HG02642 (cell line): ENCODE data around the gene CHRNB4.

Experiments used
- ATAC-seq: cut with Tn5 transposase; IDR thresholded peaks from one replicate; pipeline ENCODE4 v1.9.1; 2021; ENCODE audit warnings: mild to moderate bottlenecking; ENCODE audit not compliant: unreplicated experiment, poor library complexity

The CHRNB4 gene

DNA sequence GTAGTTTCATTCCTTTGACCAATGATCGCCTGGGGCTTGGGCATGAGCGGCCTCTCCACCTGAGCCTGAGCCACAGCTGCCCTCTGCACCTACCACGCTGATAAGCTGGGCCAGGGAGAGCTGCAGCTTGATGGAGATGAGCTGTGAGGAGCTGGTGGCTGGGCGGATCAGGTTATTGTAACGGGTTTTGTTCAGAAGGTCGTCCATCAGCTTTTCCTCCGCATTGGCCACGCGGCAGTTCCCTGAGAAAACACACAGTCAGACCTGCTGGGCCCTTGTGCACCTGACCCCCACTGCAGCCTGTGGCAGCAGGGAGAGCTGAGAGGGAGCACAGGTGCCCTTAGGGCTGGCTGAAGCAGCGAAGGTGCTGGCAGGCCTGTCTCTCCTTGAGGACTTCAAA lies 5.7 kb downstream of the CHRNB4 start:
- ATAC-seq = no peak

GRCh38 chr15:78634210-78635145 lies 6.5 kb downstream of the CHRNB4 start:
- no peak for ATAC-seq

DNA sequence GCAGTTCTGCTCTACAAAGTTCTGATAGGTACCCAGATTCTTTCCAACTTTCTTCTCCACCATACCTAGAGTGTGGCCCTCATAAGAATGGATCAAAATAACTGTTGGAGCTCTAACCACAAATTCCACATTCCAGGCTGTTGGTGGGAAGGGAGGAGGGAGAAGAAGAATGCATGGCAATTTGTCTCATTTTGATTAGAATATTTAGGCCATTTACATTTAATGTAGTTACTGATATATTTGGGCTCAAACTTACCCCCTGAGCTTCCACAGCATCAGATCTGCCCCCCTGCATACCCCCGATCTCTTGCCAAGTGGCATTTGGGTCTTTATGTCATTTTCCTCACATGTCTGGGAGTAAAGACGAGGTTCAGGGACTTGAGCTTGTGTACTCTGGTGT lies 7.7 kb downstream of the CHRNB4 start:
- ATAC-seq = no peak

- no peak for ATAC-seq
Observed at GRCh38 chr15:78630886-78631633, 9.9 kb downstream of the CHRNB4 start.

GRCh38 chr15:78629716-78630065 lies 11.3 kb downstream of the CHRNB4 start:
- ATAC-seq = no peak

GRCh38 chr15:78629031-78629715 lies 11.8 kb downstream of the CHRNB4 start:
- ATAC-seq = no peak

DNA sequence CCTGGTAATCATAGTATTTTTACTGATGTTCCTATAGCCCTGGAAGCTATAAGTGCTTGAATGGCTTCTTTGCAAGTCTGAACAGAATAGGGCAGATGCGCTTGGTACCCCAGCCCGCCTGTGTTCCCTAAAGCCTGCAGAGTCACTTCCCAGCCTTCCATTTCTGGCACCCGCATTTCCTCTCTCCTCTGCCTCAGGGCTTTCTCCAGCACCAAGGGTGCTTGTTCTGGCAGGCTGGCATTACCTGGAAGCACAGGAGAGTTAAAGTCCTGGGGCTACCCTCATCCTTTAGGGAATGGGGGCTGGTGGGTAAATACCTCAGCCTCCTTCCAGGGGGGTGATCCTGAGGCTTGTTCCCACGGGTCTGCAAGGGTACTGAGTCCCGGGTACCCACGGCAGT lies 12.8 kb downstream of the CHRNB4 start:
- ATAC-seq = no peak

GRCh38 chr15:78627348-78627747 lies 13.7 kb downstream of the CHRNB4 start:
- no peak for ATAC-seq

GRCh38 chr15:78626381-78626995 lies 14.5 kb downstream of the CHRNB4 start:
- ATAC-seq = no peak

GRCh38 chr15:78625606-78626280 lies 15.3 kb downstream of the CHRNB4 start:
- no peak for ATAC-seq

- no peak for ATAC-seq
Observed at GRCh38 chr15:78624651-78625590, 16.1 kb downstream of the CHRNB4 start.

GRCh38 chr15:78623786-78624497 lies 17.1 kb downstream of the CHRNB4 start:
- ATAC-seq = no peak

GRCh38 chr15:78621810-78622402 lies 19.1 kb downstream of the CHRNB4 start:
- ATAC-seq = no peak

DNA sequence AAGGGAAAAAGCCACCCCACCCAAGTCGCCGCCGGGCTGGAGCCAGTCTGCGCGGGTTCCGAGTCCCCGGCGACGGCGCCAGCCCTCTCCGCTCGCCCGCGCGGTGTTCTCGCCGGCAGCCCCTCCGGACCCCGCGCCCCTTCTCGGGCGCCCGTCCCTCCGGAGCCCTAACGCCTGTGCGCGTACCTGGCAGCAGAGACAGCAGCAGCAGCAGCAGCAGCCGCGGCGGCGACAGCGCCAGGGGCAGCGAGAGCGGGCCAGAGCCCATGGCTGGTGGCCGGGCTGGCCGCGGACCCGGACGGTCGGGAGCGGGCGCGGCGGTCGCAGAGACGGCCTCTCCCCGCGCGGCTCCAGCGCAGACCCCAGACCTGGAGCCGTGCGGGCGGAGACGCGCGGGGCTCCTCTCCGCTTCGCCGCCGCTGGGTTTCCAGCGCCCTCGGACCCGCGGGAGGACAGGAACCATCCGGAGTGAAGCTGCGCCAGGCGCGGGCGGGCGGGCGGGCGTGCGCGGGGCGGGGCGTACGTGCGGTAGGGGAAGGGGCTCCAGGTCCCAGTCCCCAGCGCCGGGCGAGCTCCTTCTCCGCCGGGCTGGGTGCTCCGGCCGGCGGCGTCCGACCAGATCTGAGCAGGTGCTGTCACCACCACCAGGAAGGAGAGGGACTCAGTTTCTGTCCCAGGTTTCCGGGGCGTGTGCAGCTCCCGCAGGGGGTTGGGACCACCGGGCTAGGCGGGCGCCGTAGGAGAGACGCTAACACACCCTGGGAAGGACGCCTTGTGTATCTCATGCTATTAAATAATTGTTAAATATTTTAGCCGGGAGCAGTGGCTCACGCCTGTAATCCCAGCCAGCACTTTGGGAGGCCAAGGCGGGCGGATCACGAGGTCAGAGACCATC lies 20.2 kb downstream of the CHRNB4 start, which contains the start of gene CHRNA3:
CHRNA3 (minus strand) TSS at position 470 of the 895 bp plus-strand sequence; CDS start at position 268, 202 bp downstream.
- ATAC-seq = no peak

DNA sequence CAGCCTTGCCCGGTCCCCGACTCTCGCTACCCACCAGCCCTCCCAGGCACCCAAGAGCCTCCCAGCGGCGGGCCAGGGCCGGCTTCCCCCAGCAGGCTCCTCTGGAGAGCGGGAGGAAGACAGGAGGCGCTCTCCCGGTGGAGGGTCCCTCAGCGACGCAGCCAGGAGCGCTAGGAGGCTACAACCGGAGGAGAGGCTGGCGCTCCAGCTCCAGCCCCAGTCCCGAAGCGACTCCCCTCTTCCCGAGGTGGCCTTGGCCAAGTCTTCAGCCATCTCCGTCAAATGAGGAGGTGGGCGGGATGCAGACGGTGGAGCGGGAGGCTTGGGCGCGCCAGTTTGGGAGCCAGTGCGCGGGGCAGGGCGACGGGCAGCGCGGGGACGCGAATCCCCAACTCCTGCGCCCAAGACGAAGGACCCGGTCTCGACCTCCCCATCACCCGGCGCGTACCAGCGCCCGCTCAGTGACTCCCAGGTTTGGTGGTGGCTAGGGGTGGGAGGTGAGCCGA lies 20.9 kb downstream of the CHRNB4 start:
- ATAC-seq = no peak
